Esophagus muscularis mucosa (tissue), 4 donors: ENCODE data around the gene PDE1A. TPM values are rescaled to one million over a fixed set of nuclear protein-coding genes. Genes with fewer than 3 reads are reported as not detected.

ENCODE experiments used
- DNase-seq: peaks from one replicate; pipeline ENCODE4 v3.0.0-alpha.2; 2017; ENCODE audit errors: extremely low spot score
- H3K27ac ChIP-seq, 4 donors: fragments of 200-600 bp; sonication (generic); replicated peaks in 1 of 4; 1 replicate in 3 of 4; 2 replicates in 1 of 4; pipeline ENCODE4 v1.5.1; 2016 to 2019; ENCODE audit warnings: mild to moderate bottlenecking in 1 of 4
- H3K27me3 ChIP-seq, 4 donors: fragments of 200-600 bp; sonication (generic); one replicate each; pipeline versions ENCODE4 v1.5.1 to v1.6.0; 2016 to 2019
- H3K36me3 ChIP-seq, 4 donors: fragments of 200-600 bp; sonication (generic); one replicate each; pipeline ENCODE4 v1.5.1; 2016 to 2019
- H3K4me1 ChIP-seq, 4 donors: fragments of 200-600 bp; sonication (generic); one replicate each; pipeline ENCODE4 v1.5.1; 2016 to 2019
- H3K4me3 ChIP-seq, 4 donors: fragments of 200-600 bp; sonication (generic); 1 replicate in 2 of 4; 2 replicates in 2 of 4; pipeline ENCODE4 v1.5.1; 2016 to 2019; ENCODE audit warnings: mild to moderate bottlenecking in 4 of 4, moderate library complexity in 1 of 4
- H3K9me3 ChIP-seq, 4 donors: fragments of 200-600 bp; sonication (generic); 1 replicate in 3 of 4; 2 replicates in 1 of 4; pipeline ENCODE4 v1.5.1; 2016 to 2019
- CTCF ChIP-seq, 3 experiments: fragments of 200-600 bp in 2 of 3; fragments of 450-650 bp in 1 of 3; sonication (generic) in 2 of 3; IDR thresholded peaks; one replicate each; pipeline ENCODE4 v1.5.1; 2017 to 2019; ENCODE audit warnings: antibody characterized with exemption in 3 of 3, mild to moderate bottlenecking in 2 of 3, moderate library complexity in 1 of 3
- EP300 ChIP-seq: sonication (generic); formaldehyde crosslinking; IDR thresholded peaks from one replicate; pipeline ENCODE4 v1.6.1; 2017; ENCODE audit warnings: antibody characterized with exemption
- POLR2A ChIP-seq: fragments of 450-650 bp; IDR thresholded peaks from one replicate; pipeline ENCODE4 v1.6.1; 2017; ENCODE audit warnings: antibody characterized with exemption, moderate library complexity, mild to moderate bottlenecking, low read depth
- POLR2AphosphoS5 ChIP-seq, 2 donors: sonication (generic); formaldehyde crosslinking; IDR thresholded peaks; one replicate each; pipeline ENCODE4 v1.6.1; 2017; ENCODE audit warnings: antibody characterized with exemption in 2 of 2
- WGBS: methylation state at CpG from one replicate; pipeline ENCODE4 v1.1.5; 2018; 5-methylcytosine and 5-hydroxymethylcytosine counted together
- intact Hi-C: fragments of 100-400 bp; cut with DNase I; formaldehyde crosslinking; loops from one replicate; pipeline ENCODE4 v1.15.1; 2023
- total RNA-seq, 4 donors: library from RNA; depleted of rRNA; stranded (reverse); fragments of >200 nt; gene quantifications; one replicate each; pipeline versions ENCODE4 v1.1.0 to v1.2.1, GENCODE V29; 2016

Gene PDE1A
- total RNA-seq, 4 donors from 2014 or later: 10.2 to 13.6 (median 10.9) TPM

GRCh38 chr2:182444806-182445205, 18.0 kb upstream of the PDE1A start:
- no peak overlapping the region for H3K27ac ChIP-seq
- no peak overlapping the region for H3K4me3 ChIP-seq
- no peaks in the 10 kb centered on the region for H3K9me3 ChIP-seq
- intact Hi-C loops: no loop called here
- H3K4me1 ChIP-seq: peaks cover 0 to 3% (median 0%) of the 10 kb centered on the region in 4 donors
- DNase-seq: no peak
- TF ChIP-seq CTCF (IDR thresholded peaks at IDR 0.05) (no peak), EP300 (no peak), POLR2AphosphoS5 (IDR thresholded peaks at IDR 0.05) (no peak), POLR2A (no peak)
- 82% methylated on average over 2 of the region's 2 CpGs for WGBS
- H3K36me3 ChIP-seq: no peaks in the 10 kb centered on the region
- no peaks in the 10 kb centered on the region for H3K27me3 ChIP-seq

DNA sequence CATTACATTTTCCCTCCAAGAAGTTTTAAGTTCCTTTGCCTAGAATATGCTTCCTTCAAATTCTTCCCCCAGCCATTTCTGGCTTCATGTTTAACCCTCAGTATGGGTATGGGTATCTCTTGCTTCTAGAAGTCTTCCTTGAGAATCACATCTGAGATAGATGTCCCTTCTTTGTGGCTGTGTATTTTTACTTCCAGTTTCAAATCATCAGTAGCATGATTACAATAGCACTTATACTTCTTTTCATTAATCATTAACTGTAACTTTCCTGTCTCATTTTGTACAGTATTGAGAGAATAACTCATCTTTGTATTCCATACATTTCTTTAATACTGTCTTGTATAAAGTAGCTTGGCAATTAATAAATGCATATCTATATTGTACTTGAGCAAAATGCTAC, 17.3 kb upstream of the PDE1A start:
- peaks cover 0 to 3% (median 0%) of the 10 kb centered on the region in 4 donors for H3K4me1 ChIP-seq
- no peaks in the 10 kb centered on the region for H3K27me3 ChIP-seq
- H3K36me3 ChIP-seq: no peaks in the 10 kb centered on the region
- no peaks in the 10 kb centered on the region for H3K9me3 ChIP-seq
- DNase-seq: no peak
- no peak overlapping the region for H3K27ac ChIP-seq
- no peak overlapping the region for H3K4me3 ChIP-seq
- TF ChIP-seq POLR2A: no peak
- no peak for TF ChIP-seq CTCF (IDR thresholded peaks at IDR 0.05)
- no peak for TF ChIP-seq EP300
- no peak for TF ChIP-seq POLR2AphosphoS5 (IDR thresholded peaks at IDR 0.05)
- intact Hi-C loops: no loop called here

- TF ChIP-seq EP300 (no peak), CTCF (IDR thresholded peaks at IDR 0.05) (no peak)
- Histone ChIP-seq H3K9me3 (no peaks in the 10 kb centered on the region), H3K4me3 (no peak overlapping the region), H3K27me3 (no peaks in the 10 kb centered on the region), H3K27ac (no peak overlapping the region), H3K4me1 (no peaks in the 10 kb centered on the region), H3K36me3 (no peaks in the 10 kb centered on the region)
- DNase-seq: no peak
- 87% methylated on average over 1 of the region's 1 CpG for WGBS
- intact Hi-C loops: no loop called here
Observed at GRCh38 chr2:182436252-182436651, 9.4 kb upstream of the PDE1A start.

DNA sequence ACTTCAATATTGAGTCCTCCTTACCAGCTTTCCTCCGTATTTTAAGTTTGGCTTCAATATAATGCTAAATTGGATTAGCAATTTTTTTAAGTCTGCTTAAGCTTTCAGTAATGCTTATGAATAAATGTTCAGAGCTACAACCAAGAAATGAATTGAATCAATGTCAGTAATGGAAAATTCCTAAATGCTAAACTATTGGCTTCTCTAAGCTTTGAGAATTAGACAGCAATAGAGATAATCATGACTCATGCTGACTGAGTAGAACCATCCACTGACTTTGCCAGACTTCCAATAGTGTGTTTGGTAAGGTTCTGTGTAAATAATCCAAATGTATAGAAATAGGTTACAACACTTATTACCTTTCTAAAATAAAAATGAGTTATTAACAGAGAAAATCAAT, 8.9 kb upstream of the PDE1A start:
- no peak overlapping the region for H3K27ac ChIP-seq
- no peak overlapping the region for H3K4me3 ChIP-seq
- 65% methylated on average over 1 of the region's 1 CpG for WGBS
- DNase-seq: no peak
- H3K9me3 ChIP-seq: no peaks in the 10 kb centered on the region
- H3K36me3 ChIP-seq: no peaks in the 10 kb centered on the region
- H3K27me3 ChIP-seq: no peaks in the 10 kb centered on the region
- H3K4me1 ChIP-seq: no peaks in the 10 kb centered on the region
- intact Hi-C loops: no loop called here
- TF ChIP-seq CTCF (IDR thresholded peaks at IDR 0.05) (no peak), POLR2AphosphoS5 (IDR thresholded peaks at IDR 0.05) (no peak)

DNA sequence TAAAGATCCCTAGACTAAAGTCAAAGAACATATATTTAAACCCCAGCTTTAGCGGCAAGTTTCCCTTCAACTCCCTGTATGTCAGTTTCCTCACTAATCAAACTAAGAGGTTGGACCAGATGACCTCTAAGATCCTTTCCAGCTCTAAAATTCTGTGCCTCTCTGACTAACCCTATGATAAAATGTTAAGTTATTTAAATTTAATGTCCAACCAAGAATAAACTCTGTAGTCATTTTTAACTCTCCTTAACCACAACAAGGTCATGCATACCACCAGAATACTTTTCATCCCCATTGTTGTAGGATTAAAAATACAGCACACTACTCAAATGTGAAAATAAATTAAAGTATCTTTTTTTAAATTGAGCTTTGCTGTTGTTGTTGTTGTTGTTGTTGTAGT, 5.2 kb upstream of the PDE1A start:
- H3K27me3 ChIP-seq: no peaks in the 10 kb centered on the region
- no peaks in the 10 kb centered on the region for H3K9me3 ChIP-seq
- intact Hi-C loops: no loop called here
- no peak for DNase-seq
- no peaks in the 10 kb centered on the region for H3K36me3 ChIP-seq
- TF ChIP-seq POLR2A (no peak), EP300 (no peak), CTCF (IDR thresholded peaks at IDR 0.05) (no peak), POLR2AphosphoS5 (IDR thresholded peaks at IDR 0.05) (no peak)
- H3K27ac ChIP-seq: no peak overlapping the region
- H3K4me1 ChIP-seq: peaks cover 0 to 3% (median 0%) of the 10 kb centered on the region in 4 donors
- WGBS: 100% methylated on average over 1 of the region's 1 CpG
- no peak overlapping the region for H3K4me3 ChIP-seq
